HL-60/S4 treated with retinoic acid at 250 ng/mL for 4 days and 3 days (cell line): ENCODE data around the gene PEX11G.
"Not testable (repeated sequence)": the region's sequence is repeated elsewhere in the genome, so short reads cannot be mapped to it uniquely, and the experiment has no call there.

Experiments used
- in situ Hi-C: fragments of 300-500 bp; cut with MboI; formaldehyde crosslinking; loops from 2 replicates; pipeline ENCODE4 v1.7.0; 2022; ENCODE audit warnings: low sequenced_read_pairs

Gene PEX11G

DNA sequence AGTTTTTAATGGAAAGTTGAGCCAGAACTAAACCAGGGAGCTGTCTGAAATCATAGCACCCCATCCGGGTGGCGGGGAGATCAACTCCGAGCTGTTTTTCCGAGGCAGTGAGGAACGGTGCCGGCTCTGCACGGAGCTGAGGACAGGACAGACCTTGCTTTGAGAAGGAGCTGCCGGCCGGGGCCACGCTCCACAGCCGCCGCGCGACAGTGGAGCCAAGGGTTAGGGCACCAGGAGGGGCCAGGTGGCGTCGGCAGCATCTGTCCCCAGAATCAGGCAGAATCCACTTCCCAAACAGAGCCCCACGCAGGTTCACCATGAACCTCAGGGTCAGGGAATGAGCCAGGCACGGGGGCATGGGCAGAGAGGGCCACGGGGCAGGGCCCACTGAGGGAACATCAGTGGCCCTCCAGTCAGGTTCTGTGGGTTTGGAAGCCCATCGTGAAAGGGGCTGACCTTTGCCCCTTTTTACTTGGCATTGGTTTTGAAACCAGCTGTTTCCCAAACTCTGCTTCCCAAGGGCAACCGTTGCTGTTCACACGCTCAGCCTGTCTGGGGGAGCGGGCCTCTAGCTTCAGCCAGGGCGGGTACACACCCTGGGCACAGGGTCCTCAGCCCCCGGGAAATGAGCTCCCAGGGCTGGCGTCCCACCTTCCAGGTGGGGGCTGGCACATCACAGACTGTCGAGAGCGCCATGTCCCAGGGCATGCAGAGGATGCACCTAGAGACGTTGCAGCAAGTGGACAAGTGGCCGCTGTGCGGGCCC lies 18.1 kb downstream of the PEX11G start:
- in situ Hi-C loops = no loop called here

DNA sequence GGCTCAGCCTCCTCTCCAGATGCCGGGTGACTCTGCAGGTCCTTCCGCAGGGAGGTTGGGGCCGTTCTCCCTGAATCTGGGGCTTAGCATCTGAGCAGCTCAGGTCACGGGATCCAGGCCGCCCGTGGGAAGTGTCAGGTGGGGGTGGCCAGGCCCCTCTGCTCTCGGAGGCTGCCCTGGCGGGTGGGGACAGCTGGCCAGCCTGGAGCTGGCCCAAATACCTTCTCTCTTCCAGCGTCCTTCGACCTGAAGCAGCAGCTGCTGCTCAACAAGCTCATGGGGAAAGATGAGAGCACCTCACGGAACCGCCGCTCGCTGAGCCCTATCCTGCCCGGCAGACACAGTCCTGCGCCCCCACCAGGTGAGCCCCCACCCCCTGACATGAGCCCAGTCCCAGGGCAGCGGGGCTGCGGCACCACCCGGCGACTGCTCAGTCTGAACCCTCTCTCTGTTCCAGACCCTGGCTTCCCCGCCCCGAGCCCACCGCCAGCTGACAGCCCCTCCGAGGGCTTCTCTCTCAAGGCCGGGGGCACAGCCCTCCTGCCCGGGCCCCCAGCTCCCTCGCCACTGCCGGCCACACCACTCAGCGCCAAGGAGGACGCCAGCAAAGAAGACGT lies 19.1 kb downstream of the PEX11G start:
- in situ Hi-C loops = no loop called here

DNA sequence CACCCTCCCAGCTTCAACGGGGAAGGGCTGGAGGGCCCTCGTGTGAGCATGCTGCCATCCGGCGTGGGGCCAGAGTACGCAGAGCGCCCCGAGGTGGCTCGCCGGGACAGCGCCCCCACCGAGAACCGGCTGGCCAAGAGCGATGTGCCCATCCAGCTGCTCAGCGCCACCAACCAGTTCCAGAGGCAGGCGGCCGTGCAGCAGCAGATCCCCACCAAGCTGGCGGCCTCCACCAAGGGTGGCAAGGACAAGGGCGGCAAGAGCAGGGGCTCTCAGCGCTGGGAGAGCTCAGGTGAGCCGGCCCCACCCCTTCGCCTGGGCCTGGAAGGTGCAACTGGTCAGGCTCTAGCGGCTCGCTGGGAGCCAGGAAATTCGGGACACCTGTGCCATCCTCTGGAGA lies 20.0 kb downstream of the PEX11G start:
- in situ Hi-C loops = no loop called here

DNA sequence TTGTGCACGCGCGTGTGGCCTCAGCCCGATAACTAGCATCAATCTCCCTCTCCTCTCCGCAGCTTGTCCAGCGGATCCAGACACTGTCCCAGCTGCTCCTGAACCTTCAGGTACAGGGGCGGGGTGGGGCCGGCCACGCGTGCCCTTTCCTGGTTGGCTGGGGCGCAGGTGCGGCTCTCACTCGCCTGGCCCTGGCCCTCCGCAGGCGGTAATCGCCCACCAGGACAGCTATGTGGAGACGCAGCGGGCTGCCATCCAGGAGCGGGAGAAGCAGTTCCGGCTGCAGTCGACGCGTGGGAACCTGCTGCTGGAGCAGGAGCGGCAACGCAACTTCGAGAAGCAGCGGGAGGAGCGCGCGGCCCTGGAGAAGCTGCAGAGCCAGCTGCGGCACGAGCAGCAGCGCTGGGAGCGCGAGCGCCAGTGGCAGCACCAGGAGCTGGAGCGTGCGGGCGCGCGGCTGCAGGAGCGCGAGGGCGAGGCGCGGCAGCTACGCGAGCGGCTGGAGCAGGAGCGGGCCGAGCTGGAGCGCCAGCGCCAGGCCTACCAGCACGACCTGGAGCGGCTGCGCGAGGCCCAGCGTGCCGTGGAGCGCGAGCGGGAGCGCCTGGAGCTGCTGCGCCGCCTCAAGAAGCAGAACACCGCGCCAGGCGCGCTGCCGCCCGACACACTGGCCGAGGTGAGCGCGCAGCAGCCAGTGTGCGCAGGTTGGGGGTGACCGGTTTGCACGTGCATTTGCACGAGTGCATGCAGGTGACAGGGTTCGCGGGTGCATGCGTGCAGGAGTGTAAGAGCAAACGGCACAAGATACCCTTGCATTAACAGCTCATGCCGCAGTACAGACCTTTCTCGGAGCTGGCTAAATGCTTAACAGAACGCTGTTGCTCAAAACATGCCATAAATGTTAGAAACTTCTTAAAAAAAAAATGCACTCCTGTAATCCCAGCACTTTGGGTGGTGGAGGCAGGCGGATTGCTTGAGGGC lies 21.5 kb downstream of the PEX11G start:
- in situ Hi-C loops = no loop called here

DNA sequence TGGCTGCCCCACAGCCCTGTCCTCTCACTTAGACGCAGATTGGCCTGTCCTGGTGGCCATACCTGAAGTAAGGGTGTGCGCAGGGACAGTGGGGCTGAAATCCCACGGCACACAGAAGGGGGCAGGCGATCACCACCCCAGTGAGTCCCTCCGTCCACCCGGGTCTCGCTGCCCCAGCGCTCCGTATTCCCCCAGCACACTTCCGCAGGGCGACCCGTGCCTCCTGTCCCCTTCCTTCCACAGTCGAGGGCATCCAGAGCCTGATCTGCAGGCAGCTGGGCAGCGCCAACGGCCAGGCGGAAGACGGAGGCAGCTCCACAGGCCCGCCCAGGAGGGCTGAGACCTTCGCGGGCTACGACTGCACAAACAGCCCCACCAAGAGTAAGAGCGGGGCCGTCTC lies 25.3 kb downstream of the PEX11G start:
- in situ Hi-C loops = no loop called here

DNA sequence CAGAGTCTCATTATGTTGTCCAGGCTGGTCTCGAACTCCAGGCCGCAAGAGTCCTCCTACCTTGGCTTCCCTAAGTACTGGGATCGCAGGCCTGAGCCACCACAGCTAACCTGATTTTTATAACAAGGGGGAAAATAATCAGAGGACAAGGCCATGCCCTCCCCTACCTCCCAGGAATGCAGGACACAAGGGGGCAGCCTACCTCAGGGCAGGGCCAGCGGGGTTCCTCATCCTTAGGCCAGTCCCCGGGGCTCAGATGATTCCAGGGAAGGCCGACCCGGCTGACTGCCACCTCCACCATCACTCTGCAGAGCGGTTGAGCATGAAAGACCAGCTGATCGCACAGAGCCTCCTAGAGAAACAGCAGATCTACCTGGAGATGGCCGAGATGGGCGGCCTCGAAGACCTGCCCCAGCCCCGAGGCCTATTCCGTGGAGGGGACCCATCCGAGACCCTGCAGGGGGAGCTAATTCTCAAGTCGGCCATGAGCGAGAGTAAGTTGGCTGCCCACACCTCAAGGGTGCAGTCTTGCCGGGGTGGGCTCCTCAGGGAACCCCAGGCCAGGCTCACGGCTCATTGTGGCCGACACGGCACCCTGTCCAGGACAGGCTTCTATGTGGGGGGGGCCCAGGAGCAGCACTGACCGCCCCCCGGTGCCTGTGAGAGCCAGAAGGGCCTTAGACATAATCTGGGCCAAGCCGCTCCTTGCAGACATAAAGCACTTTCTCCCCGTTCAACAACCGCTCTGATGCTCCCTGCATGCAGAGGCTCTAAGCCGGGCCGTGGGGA lies 26.8 kb downstream of the PEX11G start:
- in situ Hi-C loops = no loop called here

DNA sequence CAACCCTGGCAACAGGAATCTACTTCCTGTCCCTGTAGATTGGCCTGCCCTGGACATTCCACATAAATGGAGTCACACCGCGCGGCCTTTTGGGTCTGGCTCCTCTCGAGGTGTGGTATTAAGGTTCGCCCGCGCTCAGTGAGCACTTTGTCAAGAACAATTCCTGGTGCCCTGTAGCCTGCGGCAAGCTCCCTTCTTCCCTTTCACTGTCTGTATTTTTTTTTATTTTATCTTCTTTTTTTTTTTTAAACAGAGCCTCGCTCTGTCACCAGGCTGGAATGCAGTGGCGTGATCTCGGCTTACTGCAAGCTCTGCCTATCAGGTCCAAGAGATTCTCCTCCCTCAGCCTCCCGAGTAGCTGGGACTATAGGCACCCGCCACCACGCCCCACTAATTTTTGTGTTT lies 28.3 kb downstream of the PEX11G start:
- in situ Hi-C loops = no loop called here

DNA sequence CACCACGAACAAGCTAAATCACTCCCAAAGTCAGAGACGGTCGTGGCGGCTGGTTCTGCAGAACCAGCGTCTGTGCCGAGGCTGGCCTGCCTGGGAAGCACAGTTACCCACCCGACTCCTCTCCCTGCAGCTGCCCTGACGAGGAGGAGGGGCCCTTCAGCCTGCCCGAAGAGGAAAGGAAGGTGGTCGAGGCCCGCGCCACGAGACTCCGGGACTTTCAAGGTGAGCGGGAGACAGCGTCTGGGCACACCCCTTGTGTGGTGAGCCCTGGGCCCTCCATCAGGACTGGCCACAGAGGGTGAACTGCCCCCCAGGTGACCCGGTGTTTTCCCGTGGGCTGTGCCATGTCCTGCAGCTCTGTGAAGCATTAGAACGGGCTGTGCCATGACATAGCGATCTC lies 29.1 kb downstream of the PEX11G start:
- in situ Hi-C loops = no loop called here

DNA sequence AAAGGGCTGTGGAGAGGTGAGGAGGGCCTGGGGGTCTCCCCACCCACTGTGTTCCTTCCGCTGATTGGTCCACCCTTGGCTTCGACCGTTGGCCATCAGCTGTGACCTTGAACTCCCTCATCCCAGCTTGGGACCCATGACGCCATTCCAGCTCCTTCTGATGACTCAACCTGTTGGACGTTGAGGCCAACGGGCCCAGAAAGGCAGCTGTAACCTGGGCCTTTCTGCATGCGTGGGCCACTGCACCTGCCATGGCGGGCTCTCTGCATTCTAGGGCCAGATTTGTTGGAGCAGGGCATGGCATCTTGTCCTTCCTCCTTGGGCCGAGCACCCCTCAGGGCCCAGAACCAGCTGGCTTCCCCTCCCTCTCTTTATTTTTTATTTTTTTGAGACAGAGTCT lies 30.2 kb downstream of the PEX11G start:
- in situ Hi-C loops = no loop called here

DNA sequence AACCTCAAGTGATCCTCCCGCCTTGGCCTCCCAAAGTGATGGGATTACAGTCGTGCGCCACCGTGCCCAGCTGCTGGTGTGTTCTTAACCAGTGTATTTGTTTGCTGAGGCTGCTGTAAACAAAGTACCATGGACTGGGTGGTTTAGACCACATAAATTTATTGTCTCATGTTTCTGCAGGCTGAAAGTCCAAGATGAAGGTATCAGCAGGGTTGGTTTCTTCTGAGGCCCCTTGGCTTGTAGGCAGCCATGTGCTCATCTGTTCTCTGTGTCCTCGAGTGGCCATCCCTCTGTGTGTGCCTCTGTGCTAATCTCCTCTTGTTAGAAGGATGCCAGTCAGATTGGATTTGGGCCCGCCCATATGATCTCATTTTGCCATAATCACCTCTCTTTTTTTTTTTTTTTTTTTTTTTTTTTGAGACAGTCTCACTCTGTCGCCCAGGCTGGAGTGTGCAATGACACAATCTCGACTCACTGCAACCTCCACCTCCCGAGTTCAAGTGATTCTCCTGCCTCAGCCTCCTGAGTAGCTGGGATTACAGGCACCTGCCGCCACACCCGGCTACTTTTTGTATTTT lies 31.8 kb downstream of the PEX11G start:
- in situ Hi-C loops = no loop called here

DNA sequence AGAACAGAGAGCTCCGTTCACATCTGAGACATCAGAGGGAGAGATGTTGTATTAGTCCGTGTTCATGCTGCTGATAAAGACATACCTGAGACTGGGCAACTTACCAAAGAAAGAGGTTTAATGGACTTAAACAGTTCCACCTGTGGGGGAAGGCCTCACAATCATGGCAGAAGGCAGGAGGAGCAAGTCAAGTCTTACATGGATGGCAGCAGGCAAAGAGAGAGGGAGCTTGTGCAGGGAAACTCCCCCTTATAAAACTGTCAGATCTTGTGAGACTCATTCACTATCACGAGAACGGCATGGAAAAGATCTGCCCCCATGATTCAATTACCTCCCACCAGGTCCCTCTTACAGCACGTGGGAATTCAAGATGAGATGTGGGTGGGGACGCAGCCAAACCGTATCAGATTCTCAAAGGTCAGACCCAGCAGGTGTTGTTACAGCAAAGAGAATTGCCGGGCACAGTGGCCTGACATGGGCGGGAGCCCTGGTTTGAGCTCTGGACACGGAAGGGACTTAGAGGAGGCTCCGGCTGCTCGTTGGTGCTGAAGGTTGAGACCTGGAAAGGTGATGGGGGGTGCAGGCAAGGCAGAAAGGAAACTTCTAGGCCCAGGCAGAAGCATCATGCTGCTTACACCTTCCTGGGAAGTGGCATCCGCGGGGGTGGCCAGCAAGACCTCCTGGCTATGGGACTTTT lies 33.1 kb downstream of the PEX11G start:
- in situ Hi-C loops = no loop called here

DNA sequence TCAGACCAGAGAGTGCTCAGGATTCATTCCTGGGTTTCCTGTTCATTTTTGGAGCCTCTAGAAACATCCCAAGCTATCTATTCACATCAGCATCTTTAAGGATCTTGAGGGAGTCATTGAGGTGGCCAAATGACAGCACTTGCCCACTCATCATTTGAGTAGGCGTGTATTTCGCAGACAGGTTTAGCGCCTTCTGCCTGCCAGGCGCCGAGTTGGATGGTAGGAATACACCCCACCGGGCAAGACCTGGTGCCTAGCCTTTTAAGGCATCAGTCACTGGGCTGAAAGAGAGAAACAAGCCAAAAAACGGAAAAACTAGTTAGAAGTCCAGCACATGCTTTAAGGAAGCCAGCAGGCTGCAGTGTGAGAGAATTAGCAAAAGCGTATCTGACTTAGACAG lies 33.8 kb downstream of the PEX11G start:
- in situ Hi-C loops = no loop called here

DNA sequence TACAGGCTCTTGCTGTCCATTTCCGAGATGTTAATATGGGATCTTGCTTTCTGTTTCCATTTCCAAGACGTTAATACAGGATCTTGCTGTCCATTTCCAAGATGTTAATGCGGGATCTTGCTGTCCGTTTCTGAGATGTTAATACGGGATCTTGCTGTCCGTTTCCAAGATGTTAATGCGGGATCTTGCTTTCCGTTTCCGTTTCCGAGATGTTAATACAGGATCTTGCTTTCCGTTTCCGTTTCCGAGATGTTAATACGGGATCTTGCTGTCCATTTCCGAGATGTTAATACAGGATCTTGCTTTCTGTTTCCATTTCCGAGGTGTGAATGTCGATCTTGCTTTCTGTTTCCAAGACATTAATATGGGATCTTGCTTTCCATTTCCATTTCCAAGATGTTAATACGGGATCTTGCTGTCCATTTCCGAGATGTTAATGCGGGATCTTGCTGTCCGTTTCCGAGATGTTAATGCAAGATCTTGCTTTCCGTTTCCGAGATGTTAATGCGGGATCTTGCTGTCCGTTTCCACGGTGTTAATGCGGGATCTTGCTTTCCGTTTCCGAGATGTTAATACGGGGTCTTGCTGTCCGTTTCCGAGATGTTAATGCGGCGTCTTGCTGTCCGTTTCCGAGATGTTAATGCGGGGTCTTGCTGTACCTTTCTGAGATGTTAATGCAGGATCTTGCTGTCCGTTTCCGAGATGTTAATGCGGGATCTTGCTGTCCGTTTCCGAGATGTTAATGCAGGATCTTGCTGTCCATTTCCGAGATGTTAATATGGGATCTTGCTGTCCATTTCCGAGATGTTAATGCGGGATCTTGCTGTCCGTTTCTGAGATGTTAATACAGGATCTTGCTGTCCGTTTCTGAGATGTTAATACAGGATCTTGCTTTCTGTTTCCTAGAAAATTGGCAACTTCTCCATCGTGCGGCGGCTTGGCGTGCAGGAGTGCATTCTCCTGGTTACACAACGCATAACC lies 38.3 kb downstream of the PEX11G start:
- in situ Hi-C loops = no loop called here

DNA sequence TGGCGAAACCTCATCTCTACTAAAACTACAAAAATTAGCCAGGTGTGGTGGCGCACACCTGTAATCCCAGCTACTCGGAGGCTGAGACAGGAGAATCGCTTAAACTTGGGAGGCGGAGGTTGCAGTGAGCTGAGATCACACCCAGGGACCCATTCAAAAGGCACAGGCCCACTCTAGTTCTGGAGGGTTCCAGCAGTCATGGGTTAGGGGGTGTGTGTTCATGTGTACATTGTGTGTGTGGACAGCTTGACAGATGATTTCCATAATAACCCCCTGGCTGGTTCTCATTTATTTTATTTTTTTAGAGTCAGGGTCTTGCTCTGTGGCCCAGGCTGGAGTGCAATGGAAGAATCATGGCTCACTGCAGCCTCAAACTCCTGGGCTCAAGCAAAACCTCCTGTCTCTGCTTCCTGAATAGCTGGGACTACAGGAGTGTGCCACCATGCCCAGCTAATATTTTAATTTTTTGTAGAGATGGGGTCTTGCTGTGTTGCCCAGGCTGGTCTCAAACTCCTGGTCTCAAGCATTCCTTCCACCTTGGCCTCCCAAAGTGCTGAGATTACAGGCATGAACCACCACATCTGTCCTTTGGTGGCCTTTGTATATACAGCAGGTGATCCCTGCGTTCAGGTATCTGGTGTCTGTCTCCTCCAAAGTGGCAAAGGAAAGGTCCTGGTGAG lies 39.3 kb downstream of the PEX11G start:
- in situ Hi-C loops = not testable (repeated sequence)

DNA sequence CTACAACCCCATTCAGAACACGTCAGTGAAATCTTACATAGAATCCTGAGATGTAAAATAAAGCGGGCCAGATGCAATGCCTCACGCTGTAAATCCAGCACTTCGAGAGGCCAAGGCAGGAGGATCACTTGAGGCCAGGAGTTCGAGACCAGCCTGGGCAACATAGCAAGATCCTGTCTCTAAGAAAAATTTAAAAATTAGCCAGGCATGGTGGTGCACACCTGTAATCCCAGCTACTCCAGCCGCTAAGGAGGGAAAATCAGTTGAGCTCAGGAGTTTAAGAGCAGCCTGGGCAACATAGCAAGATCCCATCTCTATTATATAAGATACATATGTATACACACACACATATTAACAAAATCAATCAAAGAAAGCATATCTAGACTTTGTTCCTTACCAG lies 41.2 kb downstream of the PEX11G start:
- in situ Hi-C loops = no loop called here

DNA sequence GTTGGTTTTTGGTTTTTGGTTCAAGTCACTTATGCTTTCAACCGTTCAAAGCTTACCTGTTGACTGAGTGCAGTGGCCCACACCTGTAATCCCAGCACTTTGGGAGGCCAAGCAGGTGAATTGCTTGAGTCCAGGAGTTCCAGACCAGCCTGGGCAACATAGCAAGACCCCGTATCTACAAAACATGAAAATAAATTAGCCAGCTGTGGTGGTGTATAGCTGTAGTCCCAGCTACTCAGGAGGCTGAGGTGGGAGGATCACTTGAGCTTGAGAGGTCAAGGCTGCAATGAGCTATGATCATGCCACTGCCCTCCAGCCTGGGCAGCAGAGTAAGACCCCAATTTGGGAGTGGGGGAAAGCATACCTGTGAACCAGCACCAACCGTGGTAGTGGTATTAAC lies 43.7 kb downstream of the PEX11G start:
- in situ Hi-C loops = no loop called here

DNA sequence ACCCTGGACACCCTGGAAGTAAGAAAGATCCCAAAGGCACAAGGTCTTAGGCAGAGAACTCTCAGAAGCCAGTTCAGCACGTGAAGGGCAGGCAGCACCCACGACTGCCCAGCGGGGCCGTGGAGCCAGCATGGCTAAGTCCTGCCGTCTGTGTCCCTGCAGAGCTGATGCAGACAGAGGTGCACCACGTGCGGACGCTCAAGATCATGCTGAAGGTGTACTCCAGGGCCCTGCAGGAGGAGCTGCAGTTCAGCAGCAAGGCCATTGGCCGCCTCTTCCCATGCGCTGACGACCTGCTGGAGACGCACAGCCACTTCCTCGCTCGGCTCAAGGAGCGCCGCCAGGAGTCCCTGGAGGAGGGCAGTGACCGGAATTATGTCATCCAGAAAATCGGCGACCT lies 44.8 kb downstream of the PEX11G start:
- in situ Hi-C loops = no loop called here

DNA sequence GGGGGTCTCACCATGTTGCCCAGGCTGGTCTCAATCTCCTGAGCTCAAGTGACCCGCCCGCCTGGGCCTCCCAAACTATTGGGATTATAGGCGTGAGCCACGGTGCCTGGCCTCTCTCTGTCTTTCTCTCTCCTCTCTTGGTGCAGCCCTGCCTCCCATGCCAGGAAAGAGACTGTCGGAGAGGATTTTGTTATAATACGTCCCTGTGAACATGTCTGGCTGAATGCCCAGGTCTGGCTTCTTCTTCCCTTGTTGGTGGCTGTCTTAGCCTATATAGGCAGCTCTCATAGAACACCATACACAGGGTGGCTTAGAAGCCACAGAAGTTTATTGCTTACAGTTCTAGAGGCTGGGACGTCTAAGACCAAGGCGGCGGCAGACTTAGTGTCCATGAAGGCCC lies 46.4 kb downstream of the PEX11G start:
- in situ Hi-C loops = no loop called here
